Measurements from ENCODE around the gene HSDL1. TPM values are rescaled to one million over a fixed set of nuclear protein-coding genes. Genes with fewer than 3 reads are reported as not detected.

HSDL1 gene
- total RNA-seq, 2 experiments from 2014 or later, result 10.4 to 17.2 TPM

- CTCF ChIA-PET, result interaction anchor here (1.3 kb wide), 1 partner anchor 112 kb away, joined by 3 read pairs; the partner anchor contains the start of gene TAF1C
- DNase-seq, result no peak
- H3K27me3 Mint-ChIP-seq, result no peaks in the 10 kb centered on the region
- H3K9me3 Mint-ChIP-seq (ENCODE audit: low read depth), result no peaks in the 10 kb centered on the region
- H3K4me1 Mint-ChIP-seq, result peaks cover 2% of the 10 kb centered on the region
- H3K36me3 Mint-ChIP-seq, result peaks cover 10% of the 10 kb centered on the region
- no peak overlapping the region for H3K4me3 Mint-ChIP-seq
- ATAC-seq, result no peak
- no peak overlapping the region for H3K27ac Mint-ChIP-seq
These were observed 69.6 kb downstream of the HSDL1 start for GRCh38 chr16:84075376-84075775.

- H3K4me3 Mint-ChIP-seq, result no peak overlapping the region
These were observed 70.3 kb downstream of the HSDL1 start for GRCh38 chr16:84074721-84075120.

More at GRCh38 chr16:84074721-84075120, 70.3 kb downstream of the HSDL1 start:
- Mint-ChIP-seq H3K4me1 (no peaks in the 10 kb centered on the region), H3K27ac (no peak overlapping the region), H3K36me3 (peaks cover 8% of the 10 kb centered on the region), H3K27me3 (no peaks in the 10 kb centered on the region), H3K9me3 (ENCODE audit: low read depth) (no peaks in the 10 kb centered on the region)
- DNase-seq (no peak), ATAC-seq (no peak)
- CTCF ChIA-PET, result interaction anchor here (1.1 to 1.3 kb wide), 2 partner anchors 9 to 112 kb away, joined by 3 read pairs; partner anchors contain the start of gene TAF1C

Other genes starting within 250 kb of the HSDL1 start
- gene MLYCD, start 246.1 kb downstream of the HSDL1 start, total RNA-seq, result 1 to 10 TPM; 5.3 to 5.7 TPM
- under 1 TPM; 0.21 to 0.93 TPM for gene OSGIN1, start 191.9 kb downstream of the HSDL1 start, total RNA-seq
- not detected for gene NECAB2, start 176.9 kb downstream of the HSDL1 start, total RNA-seq
- not detected for gene SLC38A8, start 102.4 kb downstream of the HSDL1 start, total RNA-seq
- 10 to 100 TPM; 56.1 to 57.8 TPM for gene MBTPS1, start 28.2 kb downstream of the HSDL1 start, total RNA-seq
- not detected for gene DNAAF1, start 131 bp upstream of the HSDL1 start, total RNA-seq
- gene TAF1C, start 41.9 kb upstream of the HSDL1 start, total RNA-seq, result 10 to 100 TPM; 52.7 to 58.1 TPM
- gene ADAD2, start 46.0 kb upstream of the HSDL1 start, total RNA-seq, result not detected
- gene KCNG4, start 94.8 kb upstream of the HSDL1 start, total RNA-seq, result not detected
- not detected for gene WFDC1, start 149.7 kb upstream of the HSDL1 start, total RNA-seq
- gene ATP2C2, start 223.4 kb upstream of the HSDL1 start, total RNA-seq, result not detected

Data from activated CD8-positive, alpha-beta memory T cell treated with anti-CD3 and anti-CD28 coated beads, Interleukin-2, amount 10 ng/mL, durations not matched to agents 7 days and 5 days (primary cell).